IPS-18a (cell line): ENCODE data around the gene CRYBA4.
A peak's percentile ranks its signal among the peaks of the same experiment; 100 is the strongest.

ENCODE experiments used
- H3K27ac ChIP-seq: one replicate; pipeline ENCODE4 v1.5.1; 2013; ENCODE audit warnings: low read length
- H3K27me3 ChIP-seq: one replicate; pipeline ENCODE4 v1.6.1; 2013; ENCODE audit warnings: mild to moderate bottlenecking, low read length; ENCODE audit not compliant: control insufficient read depth, insufficient read depth
- H3K36me3 ChIP-seq: one replicate; pipeline ENCODE4 v1.6.1; 2013; ENCODE audit warnings: low read depth, low read length; ENCODE audit not compliant: control insufficient read depth
- H3K4me1 ChIP-seq: one replicate; pipeline ENCODE4 v1.6.1; 2013; ENCODE audit warnings: low read depth, low read length; ENCODE audit not compliant: control insufficient read depth
- H3K4me3 ChIP-seq: one replicate; pipeline ENCODE4 v1.5.1; 2013; ENCODE audit warnings: low read length
- H3K9ac ChIP-seq: one replicate; pipeline ENCODE4 v1.6.1; 2013; ENCODE audit warnings: mild to moderate bottlenecking, low read length, moderate library complexity
- H3K9me3 ChIP-seq: one replicate; pipeline ENCODE4 v1.6.1; 2013; ENCODE audit warnings: low read depth, low read length; ENCODE audit not compliant: control insufficient read depth

CRYBA4 gene

GRCh38 chr22:26651815-26652214 is 30.1 kb downstream of the CRYBA4 start:
- no peak overlapping the region for H3K9ac ChIP-seq
- peaks cover 23% of the 10 kb centered on the region for H3K4me1 ChIP-seq
- no peaks in the 10 kb centered on the region for H3K27me3 ChIP-seq
- no peak overlapping the region for H3K4me3 ChIP-seq
- H3K9me3 ChIP-seq, result no peaks in the 10 kb centered on the region
- H3K36me3 ChIP-seq, result no peaks in the 10 kb centered on the region
- no peak overlapping the region for H3K27ac ChIP-seq

- Histone ChIP-seq H3K4me3 (peak within 1 kb of the TSS; percentile 77), H3K9ac (peak within 1 kb of the TSS; percentile 77), H3K36me3 (no peaks in the 10 kb centered on the region), H3K27me3 (no peaks in the 10 kb centered on the region), H3K4me1 (peaks cover 20% of the 10 kb centered on the region), H3K9me3 (no peaks in the 10 kb centered on the region), H3K27ac (peak within 1 kb of the TSS; percentile 60)
Measured at GRCh38 chr22:26656891-26657851, 35.4 kb downstream of the CRYBA4 start, which contains the start of gene MIAT. MIAT (plus strand) TSS chr22:26657588.

- Histone ChIP-seq H3K9me3 (no peaks in the 10 kb centered on the region), H3K27ac (peak overlapping the region; percentile 60), H3K9ac (peak overlapping the region; percentile 77), H3K27me3 (no peaks in the 10 kb centered on the region), H3K4me3 (peak overlapping the region; percentile 77), H3K36me3 (peaks cover 8% of the 10 kb centered on the region), H3K4me1 (peaks cover 20% of the 10 kb centered on the region)
Measured at GRCh38 chr22:26658161-26658560, 36.4 kb downstream of the CRYBA4 start.

- H3K36me3 ChIP-seq, result peaks cover 15% of the 10 kb centered on the region
- peaks cover 20% of the 10 kb centered on the region for H3K4me1 ChIP-seq
- H3K27me3 ChIP-seq, result no peaks in the 10 kb centered on the region
- peak overlapping the region; percentile 77 for H3K9ac ChIP-seq
- H3K4me3 ChIP-seq, result peak overlapping the region; percentile 77
- H3K27ac ChIP-seq, result peak overlapping the region; percentile 94
- no peaks in the 10 kb centered on the region for H3K9me3 ChIP-seq
Measured at GRCh38 chr22:26658671-26659478, 37.1 kb downstream of the CRYBA4 start.

- Histone ChIP-seq H3K36me3 (peaks cover 21% of the 10 kb centered on the region), H3K27ac (peak overlapping the region; percentile 28), H3K9me3 (no peaks in the 10 kb centered on the region), H3K4me1 (peaks cover 23% of the 10 kb centered on the region), H3K9ac (peak overlapping the region; percentile 26), H3K4me3 (no peak overlapping the region), H3K27me3 (no peaks in the 10 kb centered on the region)
Measured at GRCh38 chr22:26660356-26660755, 38.6 kb downstream of the CRYBA4 start.

GRCh38 chr22:26660961-26661578 is 39.3 kb downstream of the CRYBA4 start:
- peak overlapping the region; percentile 28 for H3K27ac ChIP-seq
- H3K4me3 ChIP-seq, result peak overlapping the region; percentile 3
- H3K27me3 ChIP-seq, result no peaks in the 10 kb centered on the region
- H3K9me3 ChIP-seq, result no peaks in the 10 kb centered on the region
- H3K4me1 ChIP-seq, result peaks cover 23% of the 10 kb centered on the region
- H3K36me3 ChIP-seq, result peaks cover 26% of the 10 kb centered on the region
- peak overlapping the region; percentile 26 for H3K9ac ChIP-seq

- Histone ChIP-seq H3K9me3 (no peaks in the 10 kb centered on the region), H3K4me1 (peaks cover 23% of the 10 kb centered on the region), H3K27ac (no peak overlapping the region), H3K27me3 (no peaks in the 10 kb centered on the region), H3K36me3 (peaks cover 34% of the 10 kb centered on the region), H3K4me3 (no peak overlapping the region), H3K9ac (no peak overlapping the region)
Measured at GRCh38 chr22:26662160-26662559, 40.4 kb downstream of the CRYBA4 start.

- Histone ChIP-seq H3K27ac (no peak overlapping the region), H3K4me3 (no peak overlapping the region), H3K36me3 (peaks cover 41% of the 10 kb centered on the region), H3K27me3 (no peaks in the 10 kb centered on the region), H3K9me3 (no peaks in the 10 kb centered on the region), H3K9ac (no peak overlapping the region), H3K4me1 (peaks cover 20% of the 10 kb centered on the region)
Measured at GRCh38 chr22:26663374-26663923, 41.7 kb downstream of the CRYBA4 start.

GRCh38 chr22:26665813-26666231 is 44.1 kb downstream of the CRYBA4 start:
- Histone ChIP-seq H3K27ac (no peak overlapping the region), H3K9ac (no peak overlapping the region), H3K36me3 (peaks cover 56% of the 10 kb centered on the region), H3K27me3 (no peaks in the 10 kb centered on the region), H3K4me1 (peaks cover 10% of the 10 kb centered on the region), H3K9me3 (no peaks in the 10 kb centered on the region), H3K4me3 (no peak overlapping the region)

GRCh38 chr22:26667140-26667539 is 45.4 kb downstream of the CRYBA4 start:
- Histone ChIP-seq H3K36me3 (peaks cover 56% of the 10 kb centered on the region), H3K9ac (no peak overlapping the region), H3K27me3 (no peaks in the 10 kb centered on the region), H3K4me1 (peaks cover 10% of the 10 kb centered on the region), H3K4me3 (no peak overlapping the region), H3K27ac (no peak overlapping the region), H3K9me3 (no peaks in the 10 kb centered on the region)

- Histone ChIP-seq H3K9ac (no peak overlapping the region), H3K27ac (no peak overlapping the region), H3K36me3 (peaks cover 41% of the 10 kb centered on the region), H3K27me3 (no peaks in the 10 kb centered on the region), H3K4me3 (no peak overlapping the region), H3K9me3 (no peaks in the 10 kb centered on the region), H3K4me1 (peaks cover 21% of the 10 kb centered on the region)
Measured at GRCh38 chr22:26669060-26669481, 47.3 kb downstream of the CRYBA4 start.
